Smooth muscle cell (in vitro differentiated cells): ENCODE data around the gene CACNA1A. TPM values are rescaled to one million over a fixed set of nuclear protein-coding genes. Genes with fewer than 3 reads are reported as not detected.

Experiments used
- DNase-seq: peaks from one replicate; lab custom pipeline; 2025; ENCODE audit not compliant: unreplicated experiment; lab: John Stamatoyannopoulos, UW
- H2AFZ ChIP-seq: fragments of 200-600 bp; sonication (generic); 2 replicates; pipeline ENCODE4 v1.6.0; 2016; ENCODE audit warnings: antibody characterized with exemption, low read depth, mild to moderate bottlenecking
- H3F3A ChIP-seq: fragments of 200-600 bp; sonication (generic); 2 replicates; pipeline ENCODE4 v1.6.0; 2017; ENCODE audit warnings: antibody characterized with exemption, low read depth
- H3K27ac ChIP-seq: fragments of 200-600 bp; sonication (generic); 2 replicates; pipeline ENCODE4 v1.5.1; 2016; ENCODE audit warnings: low read depth, mild to moderate bottlenecking
- H3K27me3 ChIP-seq: fragments of 200-600 bp; sonication (generic); 2 replicates; pipeline ENCODE4 v1.6.1; 2016; ENCODE audit warnings: low read depth, mild to moderate bottlenecking
- H3K36me3 ChIP-seq: fragments of 200-600 bp; sonication (generic); 2 replicates; pipeline ENCODE4 v1.5.1; 2016; ENCODE audit warnings: low read depth
- H3K4me1 ChIP-seq: fragments of 200-600 bp; sonication (generic); 2 replicates; pipeline ENCODE4 v1.5.1; 2016; ENCODE audit warnings: low read depth
- H3K4me2 ChIP-seq: fragments of 200-600 bp; sonication (generic); 2 replicates; pipeline ENCODE4 v1.6.0; 2016; ENCODE audit warnings: mild to moderate bottlenecking
- H3K4me3 ChIP-seq: fragments of 200-600 bp; sonication (generic); 2 replicates; pipeline ENCODE4 v1.5.1; 2016; ENCODE audit warnings: mild to moderate bottlenecking
- H3K79me2 ChIP-seq: fragments of 200-600 bp; sonication (generic); 2 replicates; pipeline ENCODE4 v1.6.0; 2016; ENCODE audit warnings: low read depth, mild to moderate bottlenecking
- H3K9ac ChIP-seq: fragments of 200-600 bp; sonication (generic); 2 replicates; pipeline ENCODE4 v1.6.0; 2016; ENCODE audit warnings: low read depth
- H3K9me3 ChIP-seq: fragments of 200-600 bp; sonication (generic); replicated peaks from 2 replicates; pipeline ENCODE4 v1.5.1; 2016; ENCODE audit warnings: low read depth
- H4K20me1 ChIP-seq: fragments of 200-600 bp; sonication (generic); 2 replicates; pipeline ENCODE4 v1.6.0; 2016; ENCODE audit warnings: low read depth
- CTCF ChIP-seq: fragments of 200-600 bp; sonication (generic); IDR thresholded peaks from 2 replicates; pipeline ENCODE4 v1.5.1; 2017; ENCODE audit warnings: borderline replicate concordance, mild to moderate bottlenecking, antibody characterized with exemption; ENCODE audit not compliant: insufficient read depth, poor library complexity, severe bottlenecking
- WGBS: methylation state at CpG from one replicate; pipeline ENCODE4 v1.1.7; 2016; ENCODE audit warnings: low lambda C conversion rate; 5-methylcytosine and 5-hydroxymethylcytosine counted together
- polyA plus RNA-seq: library from polyadenylated mRNA; unstranded; fragments of >200 nt; fragmentation: Nextera tagmentation; extraction: Ambion mirVana; gene quantifications from 2 replicates; pipeline ENCODE4 v1.2.1, GENCODE V29; 2016
- total RNA-seq: library from RNA; depleted of rRNA; stranded (reverse); fragments of >200 nt; gene quantifications from 2 replicates; pipeline ENCODE4 v1.2.3, GENCODE V29; 2014

Gene CACNA1A
- total and polyA plus RNA-seq, 2 experiments from 2014 or later: 1.3 to 3.0 TPM

DNA sequence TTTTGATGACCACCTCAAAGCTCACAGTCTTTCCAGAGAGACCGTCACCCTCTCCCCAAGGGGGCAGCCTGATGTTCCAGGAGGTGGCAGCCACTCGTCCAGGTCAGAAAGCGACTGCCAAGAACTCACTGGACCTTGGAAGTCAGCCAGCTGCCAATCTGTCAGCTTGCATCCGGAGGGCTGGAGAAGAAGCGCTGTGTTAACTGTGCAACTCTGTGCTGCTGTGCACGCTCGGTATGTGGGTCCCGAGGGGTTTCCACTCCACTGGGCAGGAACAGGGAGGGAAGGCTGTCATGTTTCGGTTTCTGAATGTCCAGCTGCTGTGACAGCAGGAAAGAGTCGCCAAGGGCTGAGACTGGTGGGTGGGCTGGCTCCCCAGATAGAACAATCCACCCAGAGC is 89.2 kb downstream of the CACNA1A start:
- Histone ChIP-seq H3K36me3 (no peaks in the 10 kb centered on the region), H3K4me2 (no peak overlapping the region), H3K4me1 (no peaks in the 10 kb centered on the region), H3K9me3 (no peaks in the 10 kb centered on the region), H3K27me3 (no peaks in the 10 kb centered on the region), H3K9ac (no peak overlapping the region), H4K20me1 (no peaks in the 10 kb centered on the region), H3K4me3 (no peak overlapping the region), H3K79me2 (no peaks in the 10 kb centered on the region), H2AFZ (no peak overlapping the region), H3K27ac (no peak overlapping the region), H3F3A (no peaks in the 10 kb centered on the region)
- 81% methylated on average over 10 of the region's 10 CpGs for WGBS
- TF ChIP-seq CTCF: no peak
- no peak for DNase-seq

DNA sequence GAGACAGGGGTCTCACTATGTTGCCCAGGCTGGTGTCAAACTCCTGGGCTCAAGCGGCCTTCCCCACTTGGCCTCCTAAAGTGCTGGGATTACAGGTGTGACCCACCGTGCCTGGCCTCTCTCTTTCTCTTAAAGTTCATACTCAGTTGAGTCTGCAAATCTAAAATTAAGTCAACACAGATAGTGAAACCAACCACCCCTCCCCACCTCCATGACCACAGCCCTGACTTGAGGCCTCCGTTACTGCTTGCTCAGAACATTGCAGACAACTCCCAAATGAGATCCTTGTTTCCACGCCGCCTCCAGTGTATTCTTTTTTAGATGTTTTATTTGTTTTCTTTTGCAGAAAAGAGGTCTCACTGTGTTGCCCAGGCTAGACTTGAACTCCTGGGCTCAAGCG is 94.4 kb downstream of the CACNA1A start:
- H3K27me3 ChIP-seq: no peaks in the 10 kb centered on the region
- no peak overlapping the region for H3K4me2 ChIP-seq
- no peaks in the 10 kb centered on the region for H3K9me3 ChIP-seq
- no peak overlapping the region for H3K4me3 ChIP-seq
- H4K20me1 ChIP-seq: no peaks in the 10 kb centered on the region
- H3K9ac ChIP-seq: no peak overlapping the region
- no peaks in the 10 kb centered on the region for H3F3A ChIP-seq
- TF ChIP-seq CTCF: no peak
- no peaks in the 10 kb centered on the region for H3K4me1 ChIP-seq
- H3K27ac ChIP-seq: no peak overlapping the region
- H2AFZ ChIP-seq: no peak overlapping the region
- no peaks in the 10 kb centered on the region for H3K36me3 ChIP-seq
- no peaks in the 10 kb centered on the region for H3K79me2 ChIP-seq
- DNase-seq: no peak
- WGBS: 93% methylated on average over 6 of the region's 6 CpGs

DNA sequence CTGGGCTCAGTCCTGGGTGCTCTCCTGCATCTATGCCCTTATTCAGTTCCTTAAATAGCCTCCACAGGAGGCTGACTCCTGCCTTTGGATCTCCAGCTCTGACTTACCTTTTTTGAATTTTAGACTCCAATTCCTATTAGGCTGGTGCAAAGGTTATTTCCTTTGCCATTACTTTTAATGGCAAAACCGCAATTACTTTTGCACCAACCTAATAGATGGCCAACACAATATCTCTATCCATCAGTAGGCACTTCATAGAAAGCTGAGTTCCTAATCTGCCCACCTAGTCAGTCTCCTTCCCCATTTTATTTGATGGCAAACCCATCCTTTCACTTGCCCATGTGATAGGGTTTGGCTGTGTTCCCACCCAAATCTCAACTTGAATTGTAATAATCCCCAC is 95.3 kb downstream of the CACNA1A start:
- Histone ChIP-seq H3K4me1 (no peaks in the 10 kb centered on the region), H3K27me3 (no peaks in the 10 kb centered on the region), H3K9me3 (no peaks in the 10 kb centered on the region), H4K20me1 (no peaks in the 10 kb centered on the region), H3K9ac (no peak overlapping the region), H3K79me2 (no peaks in the 10 kb centered on the region), H3K4me2 (no peak overlapping the region), H3K4me3 (no peak overlapping the region), H3K36me3 (no peaks in the 10 kb centered on the region), H3K27ac (no peak overlapping the region), H3F3A (no peaks in the 10 kb centered on the region), H2AFZ (no peak overlapping the region)
- DNase-seq: no peak
- no peak for TF ChIP-seq CTCF
- WGBS: 84% methylated on average over 1 of the region's 1 CpG

GRCh38 chr19:13408889-13409518 is 97.3 kb downstream of the CACNA1A start:
- no peak overlapping the region for H3K4me2 ChIP-seq
- TF ChIP-seq CTCF: no peak
- H3K27me3 ChIP-seq: no peaks in the 10 kb centered on the region
- no peak overlapping the region for H3K27ac ChIP-seq
- DNase-seq: no peak
- H4K20me1 ChIP-seq: no peaks in the 10 kb centered on the region
- no peaks in the 10 kb centered on the region for H3K9me3 ChIP-seq
- WGBS: 89% methylated on average over 16 of the region's 16 CpGs
- H3K9ac ChIP-seq: no peak overlapping the region
- H3K4me3 ChIP-seq: no peak overlapping the region
- no peak overlapping the region for H2AFZ ChIP-seq
- H3F3A ChIP-seq: no peaks in the 10 kb centered on the region
- no peaks in the 10 kb centered on the region for H3K79me2 ChIP-seq
- no peaks in the 10 kb centered on the region for H3K4me1 ChIP-seq
- H3K36me3 ChIP-seq: no peaks in the 10 kb centered on the region
